Measurements from ENCODE around the gene HSPA1L.
A peak's percentile ranks its signal among the peaks of the same experiment; 100 is the strongest.
"Not testable (repeated sequence)": the region's sequence is repeated elsewhere in the genome, so short reads cannot be mapped to it uniquely, and the experiment has no call there.

HSPA1L gene

DNA sequence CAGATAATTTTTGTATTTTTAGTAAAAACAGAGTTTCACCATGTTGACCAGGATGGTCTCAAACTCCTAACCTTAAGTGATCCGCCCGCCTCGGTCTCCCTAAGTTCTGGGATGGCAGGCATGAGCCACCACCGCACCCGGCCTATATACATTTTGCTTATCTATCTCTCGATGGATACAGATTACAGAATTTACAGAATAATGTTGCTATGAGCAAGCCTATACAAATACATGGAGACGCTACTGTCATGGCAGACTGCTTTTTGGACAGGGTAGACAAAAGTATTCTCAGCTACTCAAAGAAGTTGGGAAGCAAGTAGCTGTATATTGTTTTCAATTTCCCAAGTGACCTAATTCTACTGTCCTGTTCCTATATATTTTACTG lies 1.6 kb downstream of the HSPA1L start:
- DNase-seq (ENCODE audit: low read depth) = no peak

GRCh38 chr6:31811645-31812044 lies 3.4 kb downstream of the HSPA1L start:
- DNase-seq (ENCODE audit: low read depth) = no peak

GRCh38 chr6:31808599-31808998 lies 6.5 kb downstream of the HSPA1L start:
- DNase-seq (ENCODE audit: low read depth) = not testable (repeated sequence)

DNA sequence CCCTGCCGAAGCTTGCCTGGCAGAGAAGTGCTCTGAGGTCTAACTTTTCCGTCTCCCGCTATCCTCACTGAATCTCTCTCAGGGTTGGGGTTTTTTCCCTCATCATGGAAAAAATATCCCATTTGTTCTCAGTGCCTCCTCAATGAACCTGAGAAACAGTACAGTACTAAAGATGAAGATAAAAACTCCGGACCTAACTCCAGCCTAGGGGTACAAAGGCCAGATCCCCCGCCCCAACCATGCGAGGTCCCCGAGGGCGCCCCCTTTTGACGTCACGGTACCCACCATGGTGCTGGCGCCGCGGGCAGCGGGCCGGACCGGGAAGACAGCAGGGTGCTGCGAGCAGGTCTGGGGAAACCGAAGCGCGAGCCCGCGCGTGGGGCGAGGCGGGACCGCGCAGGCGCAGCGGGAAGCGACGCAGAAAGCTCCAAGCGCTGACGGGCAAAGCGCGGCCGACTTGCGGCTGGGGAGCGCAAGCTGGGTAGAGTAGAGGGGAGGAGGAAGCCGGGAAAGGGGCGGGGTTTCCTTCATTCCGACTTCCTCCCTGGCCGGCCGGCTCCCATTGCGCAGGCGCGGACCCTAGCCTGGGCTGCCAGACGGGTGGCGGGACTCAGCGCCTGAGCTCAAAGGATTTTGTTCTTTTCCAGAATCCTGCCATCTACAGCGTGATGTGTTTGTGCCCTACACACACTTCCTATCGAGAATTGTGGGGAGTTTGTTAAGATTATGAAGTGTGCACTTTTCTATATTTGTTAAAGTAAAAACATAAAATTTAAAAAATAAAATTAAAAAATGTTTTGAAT lies 8.4 kb downstream of the HSPA1L start, which contains the start of gene LSM2:
Gene LSM2 (minus strand): TSS at position 497 of the 803 bp plus-strand sequence. CDS start 209 bp downstream, at position 288.
- peak; percentile 94 for DNase-seq (ENCODE audit: low read depth)

- DNase-seq (ENCODE audit: low read depth) = no peak
Observed at GRCh38 chr6:31805939-31806469, 9.1 kb downstream of the HSPA1L start.

GRCh38 chr6:31801031-31801927 lies 13.8 kb downstream of the HSPA1L start:
- DNase-seq (ENCODE audit: low read depth) = not testable (repeated sequence)

DNA sequence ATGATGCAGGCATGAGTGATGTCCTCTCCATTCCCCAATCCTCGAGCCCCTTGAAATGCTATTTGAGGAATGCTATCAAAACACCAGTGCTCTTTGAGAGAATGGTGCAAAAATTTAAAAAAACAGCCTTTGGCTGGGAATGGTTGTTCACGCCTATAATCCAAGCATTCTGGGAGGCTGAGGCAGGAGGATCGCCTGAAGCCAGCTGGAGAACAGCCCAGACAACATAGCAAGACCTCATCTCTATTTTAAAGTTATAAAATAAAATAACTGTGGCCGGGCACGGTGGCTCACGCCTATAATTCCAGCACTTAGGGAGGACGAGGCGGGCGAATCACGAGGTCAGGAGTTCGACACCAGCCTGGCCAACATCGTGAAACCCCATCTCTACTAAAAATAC lies 15.3 kb downstream of the HSPA1L start:
- DNase-seq (ENCODE audit: low read depth) = no peak

DNA sequence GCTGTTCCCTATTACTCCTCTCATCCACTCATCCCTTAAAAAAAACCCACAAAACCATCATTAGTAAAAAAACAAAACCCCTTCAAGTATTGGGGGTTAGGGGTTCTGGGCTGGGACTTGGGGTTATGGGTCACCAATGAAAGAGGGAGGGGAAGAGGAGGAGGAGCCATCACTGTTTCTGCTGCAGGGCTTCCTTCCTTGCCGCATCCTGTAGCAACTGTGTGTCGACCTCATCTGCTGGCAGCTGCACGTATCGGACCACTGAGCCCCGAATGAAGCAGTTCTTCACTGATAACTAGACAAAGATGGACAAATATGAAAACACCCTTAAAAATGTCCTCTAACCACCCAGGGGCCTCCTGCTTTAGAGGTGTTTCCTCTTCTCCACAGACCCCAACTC lies 17.5 kb downstream of the HSPA1L start:
- DNase-seq (ENCODE audit: low read depth) = peak; percentile 24

- DNase-seq (ENCODE audit: low read depth) = no peak
Observed at GRCh38 chr6:31796993-31797385, 18.1 kb downstream of the HSPA1L start.

GRCh38 chr6:31795616-31796298 lies 19.3 kb downstream of the HSPA1L start, which contains the start of gene VARS1:
Gene VARS1 (minus strand): TSS chr6:31795752. CDS start chr6:31795217, 535 bp downstream.
- DNase-seq (ENCODE audit: low read depth) = peak; percentile 77

DNA sequence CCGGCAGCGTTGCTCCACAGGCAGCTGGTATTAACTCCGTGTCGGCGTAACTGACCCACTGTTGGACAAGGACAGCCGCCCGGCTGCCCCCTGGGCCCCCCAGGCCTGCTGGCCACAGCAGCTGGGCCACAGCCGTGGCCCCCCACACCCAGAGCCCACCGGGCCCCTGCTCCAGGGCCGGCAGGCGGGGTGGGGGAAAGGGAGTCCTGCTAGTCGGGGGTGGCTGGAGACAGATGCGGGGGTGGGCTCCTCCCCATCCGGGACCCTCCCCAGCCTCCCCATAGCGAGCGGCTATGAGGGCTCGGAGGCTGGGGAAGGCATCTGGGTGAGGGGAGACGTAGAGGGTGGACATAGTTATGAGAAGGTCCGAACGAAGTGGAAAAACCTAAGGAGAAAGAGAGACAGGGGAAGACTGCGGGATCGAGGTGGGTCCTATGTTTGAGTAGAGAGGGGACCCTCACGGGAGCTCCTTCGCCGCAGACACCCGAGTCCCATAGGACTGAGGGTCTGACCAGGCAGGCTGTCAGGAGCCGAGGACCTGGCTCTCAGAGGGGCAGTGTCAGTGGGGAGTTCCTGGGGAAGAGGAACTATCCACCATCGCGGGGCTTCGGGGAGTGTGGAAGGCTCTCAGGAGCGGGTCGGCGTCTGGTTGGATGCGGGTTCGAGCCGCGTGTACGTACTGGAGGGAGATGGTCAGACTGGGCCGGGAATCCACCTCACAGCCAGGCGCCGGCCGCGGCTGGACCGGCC lies 20.0 kb downstream of the HSPA1L start:
- no peak for DNase-seq (ENCODE audit: low read depth)

GRCh38 chr6:31794294-31794865 lies 20.7 kb downstream of the HSPA1L start:
- DNase-seq (ENCODE audit: low read depth) = no peak

DNA sequence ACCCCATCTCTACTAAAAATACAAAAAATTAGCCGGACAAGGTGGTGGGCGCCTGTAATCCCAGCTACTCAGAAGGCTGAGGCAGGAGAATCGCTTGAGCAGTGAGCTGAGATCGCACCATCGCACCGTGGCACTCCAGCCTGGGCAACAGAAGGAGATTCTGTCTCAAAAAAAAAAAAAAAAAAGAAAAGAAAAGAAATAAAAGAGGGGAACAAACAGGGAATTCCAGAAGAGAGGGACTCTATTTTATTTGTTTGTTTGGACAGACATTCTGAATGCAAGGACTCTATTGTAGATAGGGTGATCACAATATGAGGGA lies 21.2 kb downstream of the HSPA1L start:
- not testable (repeated sequence) for DNase-seq (ENCODE audit: low read depth)

DNA sequence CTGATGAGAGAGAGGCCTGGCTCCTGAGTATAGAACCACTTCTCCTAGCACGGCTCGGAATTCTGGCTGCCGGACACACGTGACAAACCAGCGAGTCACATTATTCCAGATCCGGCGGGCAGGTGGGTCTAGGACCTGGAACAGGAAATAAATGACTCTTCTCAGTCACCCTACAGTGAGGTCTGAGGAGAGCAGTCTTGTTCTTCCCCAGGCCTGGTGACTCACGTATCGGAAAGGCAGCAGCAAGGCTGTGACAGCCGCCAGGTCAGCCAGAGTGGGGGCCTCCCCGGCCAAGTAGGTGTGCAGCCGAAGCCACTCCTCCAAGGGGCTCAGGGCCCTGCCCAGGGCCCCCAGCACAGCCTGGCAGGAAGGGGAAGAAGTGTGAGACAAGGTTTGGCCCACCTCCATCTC lies 22.3 kb downstream of the HSPA1L start:
- DNase-seq (ENCODE audit: low read depth) = no peak

DNA sequence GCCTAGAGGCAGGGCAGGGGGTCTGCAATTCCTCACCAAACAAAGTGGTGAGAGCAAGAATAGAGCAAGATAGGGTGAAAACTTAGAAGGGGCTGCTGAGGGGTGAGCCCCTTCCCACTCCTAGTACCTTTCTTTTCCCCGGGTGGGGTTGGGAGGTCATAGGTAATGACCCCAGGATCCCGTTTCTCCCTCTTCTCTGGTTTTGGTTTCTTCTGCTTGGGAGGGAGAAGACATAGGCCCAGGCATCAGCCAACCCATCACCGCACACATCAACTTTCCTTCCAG lies 23.1 kb downstream of the HSPA1L start:
- no peak for DNase-seq (ENCODE audit: low read depth)

DNA sequence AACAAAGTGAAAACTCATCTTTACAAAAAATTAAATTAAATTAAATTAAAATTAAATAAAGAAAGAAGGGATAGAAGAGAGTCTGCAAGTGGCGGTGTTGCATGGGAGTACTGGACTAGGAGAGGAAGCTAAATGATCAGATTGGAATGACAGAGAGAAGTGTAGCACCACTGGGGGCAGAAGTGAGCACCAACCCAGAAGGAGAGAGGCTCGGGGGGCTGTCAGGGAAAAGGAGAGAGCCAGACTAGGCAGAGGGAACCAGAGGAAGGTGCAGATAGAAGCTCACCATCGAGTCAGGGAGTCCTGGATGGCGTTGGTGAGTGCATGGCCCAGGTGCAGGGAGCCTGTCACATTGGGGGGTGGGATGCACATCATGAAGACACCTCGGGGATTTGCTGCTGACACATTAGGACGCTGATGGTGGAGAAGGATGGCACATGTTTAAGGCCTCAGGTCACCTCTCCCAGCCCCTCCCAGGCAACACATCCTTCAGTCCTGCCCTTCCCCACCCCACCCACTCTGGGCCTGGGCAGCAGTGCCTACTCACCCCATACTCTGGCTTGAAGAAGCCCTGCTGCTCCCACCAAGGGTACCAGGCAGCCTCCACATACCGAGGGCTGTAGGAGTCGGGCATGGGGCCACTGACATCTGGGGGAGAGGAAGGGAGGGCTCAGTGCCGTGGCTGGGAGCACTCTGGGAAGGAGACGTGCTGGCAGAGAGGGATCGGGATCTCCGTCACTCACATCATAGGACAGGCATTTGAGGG lies 23.6 kb downstream of the HSPA1L start:
- DNase-seq (ENCODE audit: low read depth) = no peak

DNA sequence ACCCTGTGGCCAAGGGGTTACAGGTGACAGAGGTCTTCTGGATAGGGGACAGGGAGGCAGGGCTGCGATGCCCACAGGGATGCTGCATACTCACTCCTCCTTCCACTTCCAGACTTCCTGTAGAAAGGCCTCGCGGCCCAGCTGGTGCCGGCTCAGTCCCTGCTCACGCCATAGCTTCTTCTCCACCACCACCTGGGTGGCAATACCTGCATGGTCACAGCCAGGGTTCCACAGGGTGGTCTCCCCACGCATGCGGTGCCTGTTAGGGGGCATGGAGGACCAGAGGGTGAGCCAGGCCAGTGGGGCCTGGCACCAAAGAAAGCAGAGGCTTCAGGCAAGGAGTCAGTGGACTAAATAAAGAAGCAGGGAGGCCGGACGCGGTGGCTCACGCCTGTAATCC lies 29.6 kb downstream of the HSPA1L start:
- no peak for DNase-seq (ENCODE audit: low read depth)

DNA sequence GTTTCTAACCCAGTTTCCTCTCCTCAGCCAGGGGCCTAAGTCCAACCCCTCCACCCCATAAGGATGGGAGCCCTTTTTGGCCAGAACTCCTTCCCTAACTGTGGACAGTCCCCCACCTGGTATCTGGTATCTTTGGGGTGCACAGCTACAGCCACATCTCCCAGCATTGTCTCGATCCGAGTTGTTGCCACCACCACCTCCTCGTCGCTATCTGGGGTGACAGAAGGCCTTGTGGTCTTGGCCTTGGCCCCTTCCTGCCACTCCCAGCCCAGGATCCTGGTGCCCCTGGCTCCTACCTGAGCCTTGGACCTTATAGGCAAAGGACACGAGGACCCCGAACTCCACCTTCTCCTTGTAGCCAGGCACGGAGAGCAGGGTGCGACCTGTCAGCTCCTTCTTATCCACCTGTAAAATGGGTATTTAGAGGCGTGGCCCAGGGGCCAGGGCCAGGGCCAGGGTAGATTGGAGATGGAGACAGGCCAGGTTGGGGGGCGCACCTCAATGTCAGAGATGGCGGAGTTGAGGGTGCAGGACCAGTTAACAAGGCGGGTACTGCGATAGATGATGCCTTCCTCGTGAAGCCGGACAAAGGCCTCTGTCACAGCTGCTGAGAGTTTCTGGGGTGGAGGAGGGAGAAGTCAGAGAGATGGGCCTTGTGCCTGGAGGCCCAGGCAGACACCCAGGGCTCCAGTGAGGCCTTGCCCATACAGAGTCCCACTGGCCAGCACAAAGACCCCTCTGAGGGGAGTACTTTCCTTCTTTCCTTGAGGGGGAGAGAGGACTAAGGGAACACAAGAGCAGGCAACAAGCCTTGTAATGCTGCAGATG lies 30.8 kb downstream of the HSPA1L start:
- no peak for DNase-seq (ENCODE audit: low read depth)

DNA sequence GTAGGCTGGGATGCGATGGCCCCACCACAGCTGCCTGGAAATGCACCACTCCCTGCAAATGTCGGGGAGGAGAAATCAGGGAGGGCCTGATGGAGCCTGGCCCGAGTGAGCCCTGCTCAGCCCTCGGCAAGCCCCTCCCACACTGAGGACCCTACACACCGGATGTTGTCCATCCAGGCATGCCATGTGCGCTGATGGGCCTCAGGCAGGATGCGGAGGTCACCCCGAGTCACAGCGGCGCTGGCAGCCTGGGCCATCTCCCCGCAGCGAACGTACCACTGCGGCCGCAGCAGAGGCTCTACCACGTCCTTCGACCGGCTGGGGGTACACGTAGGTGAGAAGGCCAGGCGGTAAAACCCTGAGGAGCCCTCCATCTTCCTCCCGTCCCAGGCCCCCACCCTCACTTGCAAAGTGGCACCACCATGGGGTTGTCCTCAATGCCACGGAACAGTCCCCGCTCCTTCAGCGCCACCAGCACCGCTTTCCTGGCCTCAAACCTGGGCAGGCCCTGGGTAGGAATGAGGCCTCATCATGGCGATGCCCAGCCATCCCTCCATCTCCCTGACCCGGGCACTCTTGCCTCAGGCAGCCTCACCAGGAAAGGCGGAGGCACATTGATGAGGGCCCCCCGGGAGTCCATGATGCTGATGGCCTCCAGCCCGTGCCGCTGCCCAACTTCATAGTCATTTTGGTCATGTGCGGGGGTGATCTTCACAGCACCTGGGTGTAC lies 32.8 kb downstream of the HSPA1L start:
- DNase-seq (ENCODE audit: low read depth) = no peak
